Fibroblast of villous mesenchyme (primary cell): ENCODE measurements around the gene HOXB7. TPM values are rescaled to one million over a fixed set of nuclear protein-coding genes. Genes with fewer than 3 reads are reported as not detected.

ENCODE experiments used
- DNase-seq: peaks from one replicate; pipeline ENCODE4 v3.0.0-alpha.2; 2010; ENCODE audit warnings: low read depth
- H3K4me3 ChIP-seq: 2 replicates; pipeline ENCODE4 v1.5.1; 2011; ENCODE audit warnings: low read depth, mild to moderate bottlenecking, low read length
- total RNA-seq: library from RNA; depleted of rRNA; stranded (reverse); fragments of >200 nt; gene quantifications from 2 replicates; pipeline ENCODE4 v1.2.3, GENCODE V29; 2012
- TF ChIP-seq, protein P1 (sequence below): IDR thresholded peaks from 2 replicates; pipeline ENCODE4 v1.5.1; 2012; ENCODE audit warnings: low read depth, mild to moderate bottlenecking, low read length; ENCODE audit not compliant: insufficient read depth

HOXB7 gene
- total RNA-seq, 1 donor: 1.7 TPM

DNA sequence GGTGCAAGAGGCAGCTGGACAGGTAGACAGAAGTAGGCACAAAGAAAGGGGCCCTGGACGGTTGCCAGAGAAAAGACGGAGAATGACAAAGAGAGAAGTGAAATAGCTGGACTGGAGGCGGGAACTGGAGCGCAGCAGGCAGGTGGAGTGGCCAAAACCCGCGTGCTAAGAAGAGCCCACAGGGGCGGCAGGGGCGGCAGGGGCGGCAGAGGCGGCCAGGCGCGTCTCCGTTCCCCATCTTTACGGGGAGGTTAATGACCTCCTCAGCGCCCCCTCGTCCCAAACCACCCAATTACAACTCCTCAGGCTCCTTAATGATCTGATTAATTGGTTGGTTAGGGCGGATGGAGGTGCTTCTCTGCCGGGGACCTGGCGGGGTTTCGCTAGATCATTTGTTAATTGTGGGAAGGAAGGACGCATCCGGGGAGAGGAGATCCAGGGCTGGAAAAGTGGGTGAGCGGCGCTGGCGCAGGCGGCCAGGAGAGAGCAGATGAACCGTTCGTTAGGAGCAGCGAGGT lies 30.8 kb upstream of the HOXB7 start:
- H3K4me3 ChIP-seq: no peak overlapping the region
- TF ChIP-seq, protein P1, sequence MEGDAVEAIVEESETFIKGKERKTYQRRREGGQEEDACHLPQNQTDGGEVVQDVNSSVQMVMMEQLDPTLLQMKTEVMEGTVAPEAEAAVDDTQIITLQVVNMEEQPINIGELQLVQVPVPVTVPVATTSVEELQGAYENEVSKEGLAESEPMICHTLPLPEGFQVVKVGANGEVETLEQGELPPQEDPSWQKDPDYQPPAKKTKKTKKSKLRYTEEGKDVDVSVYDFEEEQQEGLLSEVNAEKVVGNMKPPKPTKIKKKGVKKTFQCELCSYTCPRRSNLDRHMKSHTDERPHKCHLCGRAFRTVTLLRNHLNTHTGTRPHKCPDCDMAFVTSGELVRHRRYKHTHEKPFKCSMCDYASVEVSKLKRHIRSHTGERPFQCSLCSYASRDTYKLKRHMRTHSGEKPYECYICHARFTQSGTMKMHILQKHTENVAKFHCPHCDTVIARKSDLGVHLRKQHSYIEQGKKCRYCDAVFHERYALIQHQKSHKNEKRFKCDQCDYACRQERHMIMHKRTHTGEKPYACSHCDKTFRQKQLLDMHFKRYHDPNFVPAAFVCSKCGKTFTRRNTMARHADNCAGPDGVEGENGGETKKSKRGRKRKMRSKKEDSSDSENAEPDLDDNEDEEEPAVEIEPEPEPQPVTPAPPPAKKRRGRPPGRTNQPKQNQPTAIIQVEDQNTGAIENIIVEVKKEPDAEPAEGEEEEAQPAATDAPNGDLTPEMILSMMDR: no peak
- DNase-seq: no peak

DNA sequence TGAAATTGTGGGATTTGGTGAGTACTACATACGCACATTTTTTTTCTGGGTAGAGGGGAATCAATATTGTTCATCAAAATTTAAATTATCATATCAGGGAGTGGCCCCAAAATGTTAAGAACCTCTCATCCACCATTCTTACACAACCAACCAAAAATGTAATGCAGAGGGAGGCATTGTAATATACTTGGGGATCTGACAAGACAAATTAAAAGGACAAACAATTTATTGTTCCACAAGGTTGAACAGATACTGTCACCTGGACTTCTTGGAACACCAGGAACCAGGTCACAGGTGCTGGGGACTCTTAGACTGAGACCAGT lies 30.0 kb upstream of the HOXB7 start:
- no peak overlapping the region for H3K4me3 ChIP-seq
- no peak for DNase-seq
- TF ChIP-seq, protein P1: no peak

DNA sequence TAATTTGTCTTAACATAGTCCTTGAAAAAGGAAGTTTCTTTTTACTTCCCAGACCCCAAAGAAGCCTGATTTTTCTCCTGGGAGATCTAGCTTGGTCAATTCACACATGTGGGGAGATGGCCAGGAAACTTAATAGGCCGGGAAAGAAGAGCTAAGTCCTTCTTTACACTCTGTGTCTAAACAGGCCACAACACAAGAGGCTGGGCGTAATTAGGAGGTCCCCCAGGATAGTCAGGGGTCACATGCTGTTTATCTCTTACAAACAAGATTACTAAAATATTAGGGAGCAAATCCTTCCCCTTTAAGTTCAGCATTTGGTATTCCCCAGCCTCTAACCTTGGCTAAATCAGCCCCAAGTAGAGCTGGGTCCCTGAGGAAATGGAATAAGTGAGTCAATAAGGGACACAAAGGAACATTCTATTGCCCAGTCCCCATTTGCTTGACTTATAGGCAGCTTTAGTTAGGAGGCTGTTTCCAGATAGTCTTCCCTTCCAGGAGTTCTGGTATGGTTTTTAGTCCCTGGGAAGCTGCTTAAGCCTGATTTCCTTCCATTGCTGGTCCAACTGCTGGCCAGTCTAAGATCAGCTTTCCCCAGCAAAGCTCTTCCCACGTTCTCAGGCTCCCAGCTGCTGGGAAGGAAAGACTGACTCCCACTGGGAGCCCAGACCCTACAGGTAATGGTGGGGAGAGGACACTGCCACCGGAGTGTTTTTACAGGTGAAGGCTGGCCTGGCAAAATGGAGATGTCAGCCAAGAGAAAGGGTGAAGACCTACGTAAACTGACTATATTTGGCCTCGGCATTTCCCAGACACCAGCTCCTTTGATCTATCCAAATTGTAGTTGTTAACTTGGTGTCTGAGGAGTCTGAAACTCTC lies 29.4 kb upstream of the HOXB7 start:
- TF ChIP-seq, protein P1: no peak
- no peak overlapping the region for H3K4me3 ChIP-seq
- no peak for DNase-seq

DNA sequence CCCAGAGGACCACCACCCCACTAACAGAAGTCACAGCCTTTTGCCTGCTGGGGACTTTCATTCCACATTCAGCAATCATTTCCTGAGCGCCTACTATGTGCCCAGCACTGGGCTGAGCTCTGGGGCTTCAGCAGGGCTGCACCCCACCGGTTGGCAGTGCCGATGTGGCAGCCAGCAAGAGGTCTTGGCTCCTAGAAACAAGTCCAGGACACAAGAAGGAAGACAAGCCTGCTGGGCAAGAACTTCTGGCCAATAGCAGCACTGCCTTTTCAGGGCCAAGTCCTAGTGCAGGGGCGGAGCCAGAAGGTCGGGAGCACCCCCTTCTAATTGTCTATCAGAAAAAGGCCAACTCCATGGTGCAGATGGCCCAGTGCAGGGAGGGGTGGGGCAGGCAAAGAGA lies 28.3 kb upstream of the HOXB7 start:
- DNase-seq: no peak
- no peak overlapping the region for H3K4me3 ChIP-seq
- TF ChIP-seq, protein P1: no peak

DNA sequence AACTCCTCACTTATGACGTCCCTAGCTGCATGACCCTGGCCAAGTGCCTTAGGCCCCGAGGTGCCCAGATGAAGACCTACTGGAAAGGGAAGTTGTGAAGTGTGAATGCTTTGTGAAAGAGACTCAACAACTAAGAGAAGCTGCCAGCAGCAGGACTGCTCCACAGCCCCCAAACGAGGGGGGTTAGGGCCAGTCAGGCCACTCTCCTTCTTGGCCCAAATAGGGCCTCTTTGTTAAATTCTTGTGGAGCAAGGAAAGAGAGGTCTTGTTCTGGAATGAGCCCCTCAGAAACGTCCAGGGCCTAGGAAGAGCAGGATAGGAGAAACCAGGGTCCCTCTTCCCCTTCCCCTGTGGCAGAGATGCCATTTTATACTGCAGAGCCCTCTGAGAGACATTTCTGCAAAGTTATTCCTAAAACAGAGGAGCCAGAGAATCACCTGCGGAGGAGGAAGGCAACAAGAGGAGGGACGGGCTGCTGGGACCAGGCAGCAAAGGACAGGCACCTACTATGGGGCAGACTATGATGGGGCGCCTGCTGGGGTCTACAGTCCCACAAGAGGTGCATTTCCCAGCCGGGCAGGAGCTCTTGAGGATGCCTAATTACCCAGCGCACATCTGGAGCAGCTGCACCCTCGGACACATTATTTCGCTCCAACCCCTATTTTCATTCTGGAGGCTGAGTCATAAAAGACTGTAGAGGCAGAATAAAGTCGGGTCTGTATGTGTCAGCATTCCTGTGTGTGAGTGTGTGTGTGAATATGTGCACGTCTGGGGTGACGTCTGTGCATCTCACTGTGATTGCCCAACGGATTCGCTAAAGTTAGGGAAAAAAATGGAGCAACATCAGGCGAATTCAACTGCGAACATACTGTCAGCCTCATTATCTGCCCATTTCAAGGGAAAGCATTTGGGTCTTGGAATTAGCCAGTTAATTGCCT lies 26.8 kb upstream of the HOXB7 start:
- DNase-seq: peak; percentile 54
- TF ChIP-seq, protein P1: no peak
- no peak overlapping the region for H3K4me3 ChIP-seq

DNA sequence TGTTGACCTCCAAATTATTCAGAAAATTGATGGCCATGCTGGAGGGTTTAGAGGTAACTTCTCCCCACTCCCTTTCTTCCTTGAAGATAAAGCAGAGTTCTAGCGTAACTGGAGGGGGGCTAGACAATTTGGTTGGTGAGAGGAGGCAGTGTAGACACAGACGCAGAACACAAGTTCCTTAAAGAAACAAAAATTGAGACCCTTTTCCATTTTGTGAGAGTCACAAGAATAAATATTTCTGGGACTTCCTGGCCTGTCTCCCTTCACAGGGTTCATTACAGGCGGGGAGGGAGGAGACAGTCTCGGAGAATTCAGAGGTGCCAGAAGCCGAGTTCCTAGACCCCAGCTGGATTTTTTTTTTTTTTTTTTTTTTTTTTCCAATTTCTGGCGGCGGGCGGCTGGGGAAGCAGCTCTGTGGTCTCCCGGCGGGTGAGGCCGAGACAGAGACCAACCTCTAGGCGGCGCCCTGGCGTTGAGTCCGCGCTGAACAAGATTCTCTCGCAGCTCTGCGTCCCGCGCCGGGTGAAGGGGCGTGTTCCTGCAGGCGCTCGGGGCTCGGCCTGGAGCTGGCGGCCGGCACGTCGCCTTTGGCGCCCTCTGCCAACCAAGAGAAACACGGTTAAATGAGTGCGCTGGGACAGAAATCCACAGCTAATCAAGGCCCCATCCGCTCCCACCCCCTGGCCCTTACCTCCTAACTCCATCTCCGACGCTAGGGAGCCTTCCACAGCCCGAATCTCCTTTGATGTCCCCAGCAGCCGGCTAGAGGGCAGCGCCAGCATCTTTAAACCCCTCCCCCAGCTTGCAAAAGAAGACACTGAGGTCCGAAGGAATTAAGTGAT lies 25.6 kb upstream of the HOXB7 start:
- TF ChIP-seq, protein P1: peak; percentile 68
- peak; percentile 74 for DNase-seq
- no peak overlapping the region for H3K4me3 ChIP-seq
